ENCODE measurements around the gene POGZ.

DNA sequence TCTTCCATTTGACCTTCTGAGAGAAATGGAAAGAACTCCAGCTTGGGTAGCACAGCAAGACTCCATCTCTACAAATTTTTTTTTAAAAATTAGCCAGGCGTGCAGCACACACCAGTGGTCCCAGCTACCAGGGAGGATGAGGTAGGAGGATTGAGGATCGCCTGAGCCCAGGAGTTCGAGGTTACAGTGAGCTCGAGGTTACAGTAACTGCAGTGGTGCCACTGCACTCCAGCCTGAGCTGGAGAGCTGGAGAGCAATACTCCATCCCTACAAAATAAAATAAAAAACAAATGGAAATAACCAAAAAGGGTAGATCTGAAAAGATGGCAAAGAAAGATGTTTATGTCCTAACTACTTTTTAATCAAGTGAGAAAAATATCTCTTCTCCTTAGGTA lies 14.5 kb downstream of the POGZ start:
- TF ChIP-seq POLR2AphosphoS5 (IDR thresholded peaks at IDR 0.05): no peak
- TF ChIP-seq, protein P1, sequence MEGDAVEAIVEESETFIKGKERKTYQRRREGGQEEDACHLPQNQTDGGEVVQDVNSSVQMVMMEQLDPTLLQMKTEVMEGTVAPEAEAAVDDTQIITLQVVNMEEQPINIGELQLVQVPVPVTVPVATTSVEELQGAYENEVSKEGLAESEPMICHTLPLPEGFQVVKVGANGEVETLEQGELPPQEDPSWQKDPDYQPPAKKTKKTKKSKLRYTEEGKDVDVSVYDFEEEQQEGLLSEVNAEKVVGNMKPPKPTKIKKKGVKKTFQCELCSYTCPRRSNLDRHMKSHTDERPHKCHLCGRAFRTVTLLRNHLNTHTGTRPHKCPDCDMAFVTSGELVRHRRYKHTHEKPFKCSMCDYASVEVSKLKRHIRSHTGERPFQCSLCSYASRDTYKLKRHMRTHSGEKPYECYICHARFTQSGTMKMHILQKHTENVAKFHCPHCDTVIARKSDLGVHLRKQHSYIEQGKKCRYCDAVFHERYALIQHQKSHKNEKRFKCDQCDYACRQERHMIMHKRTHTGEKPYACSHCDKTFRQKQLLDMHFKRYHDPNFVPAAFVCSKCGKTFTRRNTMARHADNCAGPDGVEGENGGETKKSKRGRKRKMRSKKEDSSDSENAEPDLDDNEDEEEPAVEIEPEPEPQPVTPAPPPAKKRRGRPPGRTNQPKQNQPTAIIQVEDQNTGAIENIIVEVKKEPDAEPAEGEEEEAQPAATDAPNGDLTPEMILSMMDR (IDR thresholded peaks at IDR 0.05): no peak
- TF ChIP-seq POLR2A (IDR thresholded peaks at IDR 0.05): no peak
